Hematopoietic multipotent progenitor cell treated with erythropoietin and hydrocortisone succinate and interleukin-3 and kit ligand, for 6 days (in vitro differentiated cells): Measurements from ENCODE around the gene KIRREL3.
A peak's percentile ranks its signal among the peaks of the same experiment; 100 is the strongest.

Experiments
- DNase-seq: peaks from one replicate; pipeline ENCODE4 v3.0.0-alpha.2; 2015

The KIRREL3 gene

DNA sequence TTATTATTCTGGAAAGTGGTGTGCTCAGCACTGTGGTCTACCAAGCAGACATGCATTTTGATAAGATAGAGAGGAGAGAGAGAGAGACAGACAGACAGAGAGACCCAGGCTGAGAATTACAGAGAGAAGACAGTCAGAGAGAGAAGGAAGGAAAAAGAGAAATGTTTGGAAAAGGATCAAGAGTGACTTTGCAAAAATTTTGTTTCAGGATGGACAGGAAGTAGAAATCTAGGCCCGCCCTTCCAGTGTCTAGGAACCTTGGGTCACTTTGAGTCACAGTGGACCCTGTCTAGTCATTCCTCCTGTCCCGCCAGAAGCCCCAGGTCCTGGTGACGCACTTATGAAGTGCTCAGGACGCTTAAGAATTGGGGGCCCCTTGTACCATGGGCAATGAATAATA lies 478.4 kb downstream of the KIRREL3 start:
- DNase-seq: no peak

DNA sequence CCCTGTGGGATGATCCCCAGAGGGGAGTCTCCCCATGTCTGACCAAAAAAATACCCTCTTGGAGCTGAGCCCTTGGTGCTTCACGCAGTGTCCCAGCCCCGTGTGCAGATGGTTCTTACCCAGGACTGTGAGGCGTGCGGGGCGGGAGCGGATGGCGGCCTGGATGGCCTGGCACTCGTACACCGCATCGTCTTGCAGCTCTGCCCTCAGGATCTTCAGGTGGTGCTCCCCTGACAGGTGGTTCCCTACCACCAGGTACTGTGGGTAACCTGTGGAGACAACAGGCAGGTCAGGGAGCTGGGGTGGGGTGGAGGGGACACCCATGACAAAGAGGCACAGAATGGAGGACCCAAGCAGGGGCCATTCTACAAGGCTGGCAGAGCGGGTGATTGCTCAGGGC lies 479.4 kb downstream of the KIRREL3 start:
- DNase-seq: no peak

GRCh38 chr11:126519764-126520734 lies 480.5 kb downstream of the KIRREL3 start:
- no peak for DNase-seq

GRCh38 chr11:126518972-126519690 lies 481.4 kb downstream of the KIRREL3 start:
- no peak for DNase-seq

GRCh38 chr11:126518071-126518971 lies 482.2 kb downstream of the KIRREL3 start:
- DNase-seq: no peak

GRCh38 chr11:126515501-126515900 lies 485.1 kb downstream of the KIRREL3 start:
- DNase-seq: no peak

DNA sequence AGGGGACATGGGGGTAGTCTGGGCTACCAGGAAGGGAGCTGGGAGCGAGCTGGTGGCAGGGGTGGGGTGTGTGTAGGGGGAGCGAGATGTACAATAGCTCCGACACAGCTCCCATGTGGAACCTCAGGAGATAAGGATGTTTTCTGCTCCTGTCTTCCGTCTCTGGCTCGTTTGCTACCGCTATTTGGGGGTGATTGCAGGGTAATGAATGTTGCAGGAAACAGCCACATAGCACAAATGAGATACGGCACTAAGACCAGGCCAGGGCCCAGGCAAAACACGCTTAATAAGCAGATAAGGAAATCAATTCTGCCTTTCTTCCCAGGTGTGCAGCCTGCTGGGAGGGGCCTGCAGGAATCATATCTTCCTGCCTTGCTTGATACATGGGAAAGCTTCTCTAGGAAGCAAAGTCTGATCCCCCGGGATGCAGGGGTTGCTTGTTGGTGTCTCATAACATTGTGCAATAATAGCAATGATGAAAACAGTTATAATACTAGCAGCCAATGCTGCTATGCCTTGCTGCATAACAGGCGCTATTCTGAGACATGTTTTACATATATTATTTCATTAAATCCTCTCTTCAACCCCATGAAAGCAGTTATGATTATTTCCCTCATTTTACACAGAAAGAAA lies 486.4 kb downstream of the KIRREL3 start:
- no peak for DNase-seq

DNA sequence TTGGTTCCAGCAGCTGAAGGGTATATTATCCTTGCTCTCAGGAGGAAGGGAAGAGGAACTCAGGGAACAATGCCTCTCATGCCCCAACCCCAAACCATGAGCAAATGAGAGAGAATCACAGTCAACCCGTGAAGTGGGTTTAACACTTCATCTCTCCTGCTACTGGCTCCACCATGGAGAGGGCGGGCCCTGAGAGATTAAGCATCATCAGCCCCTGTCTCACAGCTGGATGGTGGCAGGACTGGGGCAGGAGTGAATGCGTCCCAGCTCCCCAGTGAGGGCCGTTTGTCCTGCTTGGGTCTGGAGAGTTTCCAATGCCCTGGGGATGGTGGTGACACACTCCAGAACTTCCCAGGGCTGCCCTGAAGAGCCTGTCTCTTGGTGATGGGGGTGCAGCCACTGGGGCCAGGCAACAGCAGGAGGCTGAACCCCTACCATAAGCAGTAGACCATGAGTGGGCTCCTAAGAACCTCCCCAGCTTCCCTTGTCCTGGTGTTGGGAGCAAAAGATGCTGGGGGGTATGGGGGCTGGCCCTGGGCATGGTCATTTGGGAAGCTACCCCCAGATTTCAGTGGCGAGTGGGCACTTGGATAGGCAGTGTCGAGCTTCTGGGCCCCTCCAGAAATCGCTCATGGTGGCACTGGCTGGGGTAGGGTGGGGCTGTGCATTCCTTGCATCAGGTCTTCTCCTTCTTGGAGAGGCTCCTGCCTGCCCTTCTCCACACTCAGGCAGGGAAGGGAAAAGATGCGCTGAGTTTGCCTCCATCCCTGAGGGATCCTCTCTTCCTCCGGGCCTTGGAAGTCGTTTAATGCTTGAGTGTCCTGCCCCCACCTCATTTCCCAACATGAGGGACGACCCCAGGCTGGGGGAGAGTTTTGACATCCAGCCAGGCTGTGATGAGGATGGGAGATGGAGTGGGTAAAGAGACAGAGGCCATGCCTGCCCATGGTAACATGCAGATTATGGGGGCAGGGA lies 487.5 kb downstream of the KIRREL3 start:
- no peak for DNase-seq

DNA sequence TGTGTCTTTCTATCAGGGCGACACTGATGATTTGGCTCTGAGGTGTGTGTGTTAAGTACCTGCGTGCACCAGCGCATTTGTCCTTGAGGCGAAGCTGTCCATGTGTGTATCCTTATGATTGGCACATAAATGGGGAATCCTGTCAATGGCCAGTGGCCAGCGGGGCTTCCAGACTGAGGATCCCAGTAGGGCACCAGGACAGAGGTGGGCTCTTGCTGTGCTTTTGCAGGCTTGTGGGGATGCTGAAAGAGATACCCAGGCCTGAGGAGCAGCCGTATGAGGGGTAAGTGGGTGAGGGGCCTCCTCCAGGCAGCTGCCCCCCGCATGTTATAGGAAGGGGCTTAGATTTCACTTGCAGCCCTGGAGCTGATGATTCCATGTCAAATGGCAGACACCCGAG lies 488.3 kb downstream of the KIRREL3 start:
- DNase-seq: no peak

DNA sequence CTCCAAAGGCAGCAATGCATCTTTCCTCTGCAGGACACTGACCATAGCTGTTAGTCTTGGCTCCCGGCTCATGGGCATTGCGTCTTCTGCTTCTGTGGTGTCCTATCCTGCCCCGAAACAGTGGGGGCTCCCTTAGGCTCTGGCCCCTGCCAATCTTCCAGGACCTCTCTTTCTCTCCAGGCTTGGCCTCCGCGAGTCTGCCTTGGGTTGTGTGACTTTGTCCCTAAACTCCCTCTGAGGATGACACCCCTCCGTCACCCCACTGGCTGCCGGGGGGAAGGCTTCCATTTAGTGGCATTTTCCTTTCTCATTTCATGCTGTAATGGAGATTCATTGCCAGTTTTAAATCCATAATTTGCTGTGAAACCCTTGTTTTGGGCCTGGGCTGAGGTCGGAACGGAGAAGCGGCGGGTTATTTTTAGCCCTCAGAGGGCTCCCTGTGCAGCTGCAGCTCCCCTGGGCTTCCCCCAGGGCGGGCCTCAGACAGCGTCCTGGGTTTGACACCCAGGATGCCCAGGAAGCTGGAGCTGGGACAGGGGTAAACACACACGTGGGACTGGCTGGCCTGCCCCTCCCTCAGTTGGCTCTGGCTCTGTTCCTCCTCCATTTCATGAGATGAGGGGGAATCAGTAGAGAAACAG lies 489.0 kb downstream of the KIRREL3 start:
- no peak for DNase-seq

GRCh38 chr11:126510621-126511370 lies 489.8 kb downstream of the KIRREL3 start:
- DNase-seq: no peak

- no peak for DNase-seq
Measured at GRCh38 chr11:126507646-126508045, 492.9 kb downstream of the KIRREL3 start.

- DNase-seq: no peak
Measured at GRCh38 chr11:126506789-126507188, 493.8 kb downstream of the KIRREL3 start.

DNA sequence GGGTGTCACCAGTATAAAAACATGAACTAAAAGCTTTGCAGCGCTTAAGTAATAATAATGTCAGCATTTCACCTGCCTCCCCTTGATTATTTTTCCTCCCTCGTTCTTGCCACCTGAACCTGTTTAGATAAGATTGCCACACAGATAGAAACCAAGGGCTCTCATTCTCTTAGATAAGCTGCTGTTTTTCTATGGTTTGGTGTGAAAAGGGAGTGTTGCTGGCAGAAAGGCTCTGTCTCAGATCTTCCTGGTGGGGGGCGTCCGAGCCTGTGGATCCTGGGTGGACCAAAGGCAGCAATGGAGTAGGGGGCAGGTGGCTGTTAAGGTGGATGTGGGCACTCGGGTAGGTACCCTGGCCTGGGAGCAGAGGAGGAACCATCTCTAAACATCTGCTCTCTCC lies 497.6 kb downstream of the KIRREL3 start:
- DNase-seq: no peak

GRCh38 chr11:126502159-126502558 lies 498.4 kb downstream of the KIRREL3 start:
- DNase-seq: no peak

DNA sequence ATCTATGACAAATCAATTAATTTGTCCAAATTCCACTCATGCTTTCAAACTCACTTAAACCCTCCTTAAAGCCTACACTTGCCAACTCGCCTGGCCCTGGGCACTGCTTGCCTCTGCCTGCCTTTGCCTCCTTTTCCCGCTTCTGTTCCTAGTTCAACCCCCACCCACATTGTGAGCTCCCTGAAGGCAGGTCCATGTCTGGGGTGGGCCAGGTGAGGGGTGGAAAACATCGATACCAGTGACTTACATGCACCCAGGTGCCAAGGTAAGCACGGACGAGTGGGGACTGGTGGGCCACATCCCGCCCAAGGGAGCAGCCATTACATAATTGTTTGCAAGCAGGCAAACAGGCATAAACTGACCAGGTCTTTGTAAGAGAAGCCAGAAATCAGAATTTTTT lies 498.9 kb downstream of the KIRREL3 start:
- DNase-seq: no peak

DNA sequence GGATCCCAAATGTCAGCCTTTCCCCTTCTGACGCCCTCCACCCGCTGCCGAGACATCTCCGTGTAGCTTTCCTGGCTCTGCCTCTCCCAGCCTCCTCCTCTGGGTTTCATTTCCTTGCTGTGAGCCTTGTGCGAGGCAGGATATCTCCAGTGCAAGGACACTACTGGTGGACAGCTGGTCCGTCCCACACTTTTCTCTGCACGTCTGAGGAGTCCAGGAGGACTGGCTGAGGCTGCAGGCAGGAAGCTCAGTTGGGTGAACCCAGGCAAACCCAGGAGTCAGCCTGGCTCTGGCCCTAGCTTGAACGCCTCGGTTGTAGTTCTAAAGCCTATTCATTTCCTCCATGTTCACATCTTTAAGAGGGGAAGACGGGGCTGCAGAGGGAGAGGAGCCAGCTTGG lies 499.6 kb downstream of the KIRREL3 start:
- DNase-seq: no peak

DNA sequence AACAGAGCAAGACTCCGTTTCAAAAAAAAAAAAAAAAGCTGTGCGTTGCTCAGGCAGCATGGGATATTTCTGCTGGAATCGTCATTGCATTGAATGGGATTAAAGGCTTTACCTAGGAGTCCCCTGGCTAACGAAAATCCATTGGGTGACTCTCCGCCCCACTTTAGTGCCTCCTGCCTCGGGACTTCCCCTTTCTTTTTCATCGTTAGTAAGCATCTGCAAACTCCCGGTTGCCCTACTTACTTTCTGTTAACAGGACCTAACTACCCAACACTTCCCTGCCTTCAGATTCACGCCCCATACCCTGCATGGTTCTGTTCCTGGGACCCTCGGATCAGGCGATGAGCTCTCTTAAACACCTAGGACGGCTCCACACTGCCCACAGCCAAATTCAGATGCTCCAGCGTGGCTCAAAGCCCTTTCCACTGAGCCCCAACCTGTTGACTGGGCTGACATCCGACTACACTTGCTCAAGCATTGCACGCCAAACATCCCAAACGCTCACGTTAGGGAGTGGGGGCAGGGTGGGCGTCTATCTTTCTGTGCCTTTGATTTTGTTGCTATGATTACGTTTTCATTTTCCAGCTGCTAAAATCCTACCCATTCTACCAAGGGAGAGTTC lies 501.3 kb downstream of the KIRREL3 start:
- peak; percentile 31 for DNase-seq

DNA sequence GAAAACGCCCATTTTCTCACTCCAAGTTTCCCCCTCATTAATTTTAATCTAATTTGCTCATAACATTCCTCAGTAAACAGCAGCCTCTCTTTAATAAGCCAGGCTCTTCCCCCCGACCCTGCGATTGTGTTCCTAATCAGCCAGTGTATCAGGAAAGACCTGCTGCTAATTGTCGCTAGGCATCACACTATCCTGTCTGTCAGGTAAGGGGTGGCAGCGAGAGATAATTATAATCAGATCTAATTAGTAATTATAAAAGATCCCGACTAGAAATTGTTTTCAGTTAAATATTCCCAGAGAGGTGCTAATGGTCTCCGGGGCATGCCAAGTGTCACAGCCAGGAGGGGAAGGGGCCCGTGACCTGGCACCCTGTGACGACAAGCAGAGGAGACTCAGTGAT lies 502.3 kb downstream of the KIRREL3 start:
- DNase-seq: no peak
